ENCODE data around the gene ELOVL1.
"Not testable (repeated sequence)": the region's sequence is repeated elsewhere in the genome, so short reads cannot be mapped to it uniquely, and the experiment has no call there.

ELOVL1 gene

DNA sequence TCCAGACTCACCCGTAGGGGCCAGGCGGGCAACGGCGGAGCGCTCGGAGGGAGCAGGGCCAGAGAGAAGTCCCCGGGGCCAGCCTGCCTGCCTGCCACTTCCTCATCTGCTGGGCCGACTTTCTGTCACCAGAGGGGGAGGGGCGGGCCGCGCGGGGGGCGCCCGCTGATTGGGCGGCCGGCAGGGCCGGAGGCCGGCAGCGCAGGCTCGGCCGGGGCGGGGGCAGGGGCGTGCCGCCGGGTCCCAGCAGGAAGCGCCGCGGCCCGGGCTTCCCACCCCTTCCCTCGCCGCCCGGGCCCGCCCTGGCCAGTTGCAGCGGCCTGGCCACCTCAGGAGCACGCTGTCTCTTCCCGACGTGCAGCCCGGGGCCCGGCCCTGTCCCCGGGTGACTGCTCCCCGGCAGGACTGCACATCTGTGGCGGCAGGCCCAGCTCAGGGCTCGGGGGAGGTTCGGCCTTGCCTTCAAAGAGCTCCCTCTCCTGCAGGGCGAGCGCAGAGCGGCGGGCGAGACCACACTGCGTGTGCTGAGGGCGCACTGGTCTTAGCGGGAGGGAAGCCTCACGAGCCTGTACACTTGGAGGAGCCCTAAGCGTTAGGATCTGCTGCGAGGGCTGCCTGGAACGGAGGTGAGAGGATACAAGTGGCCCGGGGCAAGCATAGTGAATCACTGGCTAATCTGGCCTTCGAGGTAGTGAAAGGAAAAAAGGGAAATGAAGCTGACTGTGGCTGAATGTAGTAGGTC, at the start of gene ELOVL1:
ELOVL1 (minus strand) TSS at position 108 of the 742 bp plus-strand sequence. CDS start 2,402 bp downstream, outside the sequence.
- peak; percentile 68 to 90 for DNase-seq

DNA sequence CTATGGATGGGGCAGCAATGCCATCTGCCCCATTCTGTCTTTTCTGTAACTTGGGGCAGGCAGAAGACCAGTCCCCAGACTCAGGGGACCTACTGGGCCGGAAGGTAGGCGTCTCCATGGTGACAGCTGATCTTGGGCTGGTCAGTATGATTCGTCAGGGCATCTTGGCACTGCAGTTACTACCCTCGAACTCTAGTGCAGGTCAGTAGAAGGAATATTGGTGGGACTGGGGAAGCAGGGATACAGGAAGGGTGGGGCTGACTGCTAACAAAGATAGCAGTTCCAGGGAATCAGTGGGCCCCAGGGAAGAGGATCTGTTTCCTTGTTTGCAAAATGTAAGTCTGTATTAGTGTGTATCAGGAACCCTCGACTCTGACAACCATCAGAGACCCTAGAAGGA, 48.1 kb upstream of the ELOVL1 start:
- no peak for DNase-seq

DNA sequence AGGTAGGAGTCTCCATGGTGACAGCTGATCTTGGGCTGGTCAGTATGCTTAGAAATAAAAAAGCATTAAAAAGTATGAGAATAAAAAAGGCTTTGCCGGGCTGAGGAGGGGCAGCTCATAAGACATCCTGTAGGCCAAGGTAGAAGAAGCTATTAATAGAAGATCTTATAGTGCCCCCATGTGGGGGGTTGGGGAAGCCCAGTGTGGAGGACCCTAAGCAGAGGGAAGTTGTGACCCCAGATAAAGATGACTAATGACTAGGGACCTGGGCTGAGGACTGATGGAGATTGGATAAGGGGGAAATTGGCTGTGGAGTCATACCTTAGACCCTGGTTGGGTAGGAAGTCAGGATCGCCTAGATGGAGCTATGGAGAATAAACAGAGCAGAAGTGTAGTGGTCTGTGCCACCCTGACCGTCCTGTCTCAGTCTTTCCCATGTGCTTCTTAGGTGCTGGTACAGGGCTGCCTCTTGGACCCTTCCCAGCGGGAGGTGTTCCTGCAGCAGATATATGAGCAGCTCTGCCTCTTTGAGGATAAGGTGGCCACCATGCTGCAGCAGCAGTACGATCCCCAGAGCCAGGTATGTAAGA, 46.9 kb upstream of the ELOVL1 start:
- peak; percentile 32 to 57 for DNase-seq

DNA sequence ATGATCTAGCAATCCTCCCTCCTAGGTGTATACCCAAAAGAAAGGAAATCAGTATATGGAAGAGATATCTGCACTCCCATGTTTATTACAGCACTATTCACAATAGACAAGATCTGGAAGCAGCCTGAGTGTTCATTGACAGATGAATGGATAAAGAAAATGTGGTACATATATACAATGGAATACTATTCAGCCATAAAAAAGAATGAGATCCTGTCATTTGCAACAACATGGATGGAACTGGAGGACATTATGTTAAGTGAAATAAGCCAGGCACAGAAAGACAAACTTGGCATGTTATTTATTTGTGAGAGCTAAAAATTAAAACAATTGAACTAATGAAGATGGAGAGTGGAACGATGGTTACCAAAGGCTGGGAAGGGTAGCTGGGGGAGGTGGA, 45.6 kb upstream of the ELOVL1 start:
- DNase-seq = not testable (repeated sequence)

DNA sequence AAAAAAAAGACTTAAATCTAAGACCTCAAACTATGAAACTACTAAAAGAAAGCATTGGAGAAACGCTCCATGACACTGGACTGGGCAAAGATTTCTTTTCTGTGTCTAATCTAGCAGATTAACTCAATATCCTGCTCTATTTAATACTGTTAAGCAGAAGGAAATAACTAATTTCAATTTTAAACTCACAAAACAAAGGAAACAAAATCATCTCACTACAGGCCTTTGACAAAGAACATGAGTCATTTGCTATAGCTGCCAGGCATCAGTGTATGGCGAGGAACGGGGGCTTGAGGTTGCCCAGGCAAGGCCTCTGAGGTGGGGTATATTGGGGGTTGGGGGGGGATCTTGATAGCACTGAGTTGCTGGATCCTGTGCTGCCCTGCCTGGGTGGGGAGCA, 42.8 kb upstream of the ELOVL1 start:
- no peak for DNase-seq

DNA sequence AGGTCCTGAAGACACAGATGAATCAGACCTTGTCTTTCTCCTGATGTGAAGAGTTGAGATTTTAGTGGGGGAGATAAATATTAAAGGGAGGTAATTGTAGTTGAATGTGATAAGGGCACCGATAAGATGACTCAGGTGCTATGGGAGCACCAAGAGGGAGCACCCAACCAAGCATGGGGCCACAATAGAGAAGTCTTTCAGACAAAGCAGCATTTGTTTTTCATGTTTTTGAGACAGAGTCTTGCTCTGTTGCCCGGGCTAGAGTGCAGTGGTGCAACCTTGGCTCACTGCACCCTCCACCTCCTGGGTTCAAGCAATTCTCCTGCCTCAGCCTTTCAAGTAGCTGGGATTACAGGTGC, 38.0 kb upstream of the ELOVL1 start:
- no peak for DNase-seq

DNA sequence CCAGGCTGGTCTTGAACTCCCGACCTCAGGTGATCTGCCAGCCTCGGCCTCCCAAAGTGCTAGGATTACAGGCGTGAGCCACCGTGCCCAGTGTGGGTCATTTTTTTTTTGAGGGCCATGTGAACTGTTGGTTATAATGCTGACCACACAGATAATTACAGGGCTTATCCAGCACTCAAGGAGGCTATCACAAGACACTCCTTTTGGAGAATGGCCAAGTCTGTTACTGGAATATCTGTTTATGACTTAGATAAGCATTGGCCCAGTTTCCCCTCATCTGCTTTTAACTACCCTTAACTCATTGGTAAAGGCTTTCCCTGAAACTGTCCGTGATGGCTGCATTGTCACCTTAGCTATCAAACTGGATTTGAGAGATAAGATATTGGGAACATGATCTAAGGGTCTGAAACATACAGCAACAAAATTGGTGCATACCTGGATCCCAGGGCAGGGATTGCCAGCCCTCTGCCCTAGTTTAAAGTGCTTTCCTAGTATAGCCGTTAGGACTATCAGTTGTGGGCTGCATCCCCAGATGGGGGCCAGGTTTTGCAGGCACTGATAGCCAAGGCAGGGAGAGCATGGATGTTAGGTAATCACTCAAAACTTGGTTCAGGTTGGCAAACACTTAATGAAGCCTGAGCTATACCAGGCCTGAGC, 37.5 kb upstream of the ELOVL1 start:
- no peak for DNase-seq

DNA sequence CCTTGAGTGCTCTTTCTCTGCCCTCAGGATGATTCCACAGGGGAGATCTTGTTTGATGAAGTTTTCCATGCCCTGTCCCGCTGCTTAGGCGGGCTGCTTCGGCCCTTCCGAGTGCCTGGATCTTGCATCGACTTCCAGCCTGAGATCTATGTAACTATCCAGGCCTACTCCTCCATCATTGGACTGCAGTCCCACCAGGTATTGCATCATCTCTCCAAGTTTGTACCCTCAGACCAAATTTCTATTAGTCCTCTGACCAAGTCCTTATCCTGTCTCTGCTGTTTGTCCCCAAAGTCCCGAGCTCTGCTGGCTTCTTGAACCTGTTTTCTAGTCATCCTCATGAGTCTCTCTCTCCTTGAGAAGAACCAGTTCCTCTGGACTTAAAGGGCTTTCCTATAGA, 36.5 kb upstream of the ELOVL1 start:
- DNase-seq = no peak

DNA sequence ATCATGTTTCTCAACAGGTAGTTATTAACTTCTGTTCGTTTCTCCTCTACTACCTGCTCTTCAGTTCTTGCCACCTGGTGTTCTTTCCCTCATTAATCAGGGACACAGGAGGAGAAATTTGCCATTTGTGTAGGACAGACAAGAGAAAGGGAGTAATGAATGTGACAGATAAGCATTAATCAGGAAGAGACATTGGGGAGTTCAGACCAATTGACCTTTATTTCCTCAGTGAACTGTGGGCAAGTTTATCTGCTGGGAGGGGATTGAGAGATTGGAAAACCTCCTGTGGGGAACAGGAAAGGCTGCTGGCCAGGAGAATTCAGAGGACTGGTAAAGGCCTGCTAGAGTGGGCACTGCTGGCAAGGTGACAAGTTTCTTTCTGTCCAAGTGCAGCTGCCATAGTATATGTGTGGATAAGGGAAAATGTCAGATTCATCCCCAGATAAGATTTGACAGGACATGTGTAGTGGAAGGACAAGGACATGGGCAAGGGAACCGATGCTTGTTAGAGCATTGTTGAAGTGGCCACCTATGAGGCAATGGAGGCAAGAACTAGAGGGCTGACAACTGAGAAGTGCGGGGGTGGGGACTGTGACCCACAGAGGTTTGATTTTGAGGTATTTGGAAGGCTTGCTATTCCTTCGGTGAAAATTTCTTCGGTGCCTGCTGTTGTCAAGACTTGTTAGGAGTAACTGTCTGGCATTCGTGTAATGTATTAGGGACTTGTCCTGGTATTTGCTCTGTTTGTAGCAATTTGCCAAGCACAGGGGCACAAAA, 34.5 kb upstream of the ELOVL1 start:
- DNase-seq = no peak

DNA sequence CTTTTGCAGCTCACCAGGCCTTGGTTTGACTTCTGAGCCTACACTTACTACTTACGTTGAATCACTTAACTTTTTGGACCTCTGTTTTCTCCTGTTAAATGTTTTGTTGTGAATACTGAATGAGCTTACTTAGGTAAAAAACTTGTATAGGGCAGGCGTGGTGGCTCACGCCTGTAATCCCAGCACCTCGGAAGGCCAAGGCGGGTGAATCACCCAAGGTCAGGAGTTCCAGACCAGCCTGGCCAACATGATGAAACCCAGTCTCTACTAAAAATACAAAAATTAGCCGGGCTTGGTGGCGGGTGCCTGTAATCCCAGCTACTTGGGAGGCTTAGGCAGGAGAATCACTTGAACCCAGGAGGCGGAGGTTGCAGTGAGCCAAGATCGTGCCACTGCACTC, 32.6 kb upstream of the ELOVL1 start:
- DNase-seq = not testable (repeated sequence)

DNA sequence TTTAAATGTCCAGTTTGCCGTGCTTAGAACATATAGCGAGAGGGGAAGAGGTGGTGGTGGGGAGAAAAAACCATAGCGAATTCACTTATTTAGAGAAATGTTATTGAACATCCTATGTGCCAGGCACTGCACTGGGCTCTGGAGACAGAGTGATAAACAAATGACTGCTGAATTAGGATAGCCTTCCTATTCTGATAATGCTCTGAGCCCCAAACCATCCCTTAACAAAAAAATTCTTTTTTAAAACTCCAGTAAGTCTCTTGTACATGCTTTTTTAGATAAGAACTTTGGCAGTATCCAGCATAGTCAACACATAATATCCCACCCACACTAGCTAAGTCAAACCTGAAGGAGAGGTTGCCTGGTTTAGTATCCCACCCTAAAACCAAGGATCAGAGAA, 30.4 kb upstream of the ELOVL1 start:
- no peak for DNase-seq

DNA sequence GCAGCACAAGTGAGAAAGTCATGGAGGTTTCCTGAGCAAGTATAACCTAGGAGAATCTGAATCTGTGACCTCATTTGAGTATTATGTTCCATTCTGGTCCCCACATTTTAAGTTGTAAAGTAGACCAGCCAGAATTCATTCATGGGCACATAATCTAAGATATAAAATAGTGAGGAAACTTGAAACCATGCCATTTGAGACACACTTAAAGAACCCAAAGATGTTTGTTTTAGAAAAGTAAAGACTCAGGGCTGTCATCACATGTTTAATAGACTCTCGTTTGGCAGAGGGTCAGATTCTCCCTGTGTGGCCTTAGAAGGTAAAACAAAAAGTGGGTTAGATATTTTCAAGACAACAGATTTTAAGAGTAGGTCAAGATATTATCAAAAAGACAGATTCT, 28.2 kb upstream of the ELOVL1 start:
- DNase-seq = no peak

DNA sequence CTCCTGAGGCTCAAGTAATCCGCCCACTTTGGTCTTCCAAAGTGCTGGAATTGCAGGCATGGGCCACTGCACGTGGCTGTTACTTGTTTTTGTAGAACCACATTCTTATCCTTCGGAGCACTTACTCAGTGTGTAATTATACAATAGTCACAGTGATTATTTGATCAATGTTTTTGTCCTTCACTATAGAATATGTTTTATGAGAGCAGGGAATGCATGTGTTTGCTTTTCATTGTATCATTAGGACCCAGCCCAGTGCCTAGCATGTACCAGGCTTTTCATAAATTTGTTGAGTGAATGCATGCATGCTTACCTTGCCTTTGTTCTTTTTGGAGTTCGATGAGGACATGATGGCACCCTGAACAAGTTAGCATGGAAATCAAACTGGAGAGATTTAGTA, 27.7 kb upstream of the ELOVL1 start:
- no peak for DNase-seq

DNA sequence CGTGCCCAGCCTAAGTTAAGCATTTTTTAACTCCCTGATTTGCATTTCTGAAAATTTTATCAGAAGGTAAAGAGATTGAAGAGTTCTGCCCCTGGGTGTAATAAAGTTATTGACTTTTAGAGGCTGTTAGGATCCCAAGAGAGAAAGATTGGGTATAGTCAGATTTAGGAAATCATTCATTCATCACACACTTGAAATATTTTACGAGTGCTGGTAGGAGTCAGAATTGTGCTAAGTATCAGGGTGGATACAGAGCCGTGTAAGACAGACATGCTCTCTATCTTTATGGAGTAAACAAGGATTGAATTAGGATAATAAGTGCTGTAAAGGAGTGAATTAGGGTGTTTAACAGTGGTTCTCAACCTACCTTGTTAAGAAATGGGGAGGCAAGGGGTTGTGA, 24.9 kb upstream of the ELOVL1 start:
- no peak for DNase-seq

DNA sequence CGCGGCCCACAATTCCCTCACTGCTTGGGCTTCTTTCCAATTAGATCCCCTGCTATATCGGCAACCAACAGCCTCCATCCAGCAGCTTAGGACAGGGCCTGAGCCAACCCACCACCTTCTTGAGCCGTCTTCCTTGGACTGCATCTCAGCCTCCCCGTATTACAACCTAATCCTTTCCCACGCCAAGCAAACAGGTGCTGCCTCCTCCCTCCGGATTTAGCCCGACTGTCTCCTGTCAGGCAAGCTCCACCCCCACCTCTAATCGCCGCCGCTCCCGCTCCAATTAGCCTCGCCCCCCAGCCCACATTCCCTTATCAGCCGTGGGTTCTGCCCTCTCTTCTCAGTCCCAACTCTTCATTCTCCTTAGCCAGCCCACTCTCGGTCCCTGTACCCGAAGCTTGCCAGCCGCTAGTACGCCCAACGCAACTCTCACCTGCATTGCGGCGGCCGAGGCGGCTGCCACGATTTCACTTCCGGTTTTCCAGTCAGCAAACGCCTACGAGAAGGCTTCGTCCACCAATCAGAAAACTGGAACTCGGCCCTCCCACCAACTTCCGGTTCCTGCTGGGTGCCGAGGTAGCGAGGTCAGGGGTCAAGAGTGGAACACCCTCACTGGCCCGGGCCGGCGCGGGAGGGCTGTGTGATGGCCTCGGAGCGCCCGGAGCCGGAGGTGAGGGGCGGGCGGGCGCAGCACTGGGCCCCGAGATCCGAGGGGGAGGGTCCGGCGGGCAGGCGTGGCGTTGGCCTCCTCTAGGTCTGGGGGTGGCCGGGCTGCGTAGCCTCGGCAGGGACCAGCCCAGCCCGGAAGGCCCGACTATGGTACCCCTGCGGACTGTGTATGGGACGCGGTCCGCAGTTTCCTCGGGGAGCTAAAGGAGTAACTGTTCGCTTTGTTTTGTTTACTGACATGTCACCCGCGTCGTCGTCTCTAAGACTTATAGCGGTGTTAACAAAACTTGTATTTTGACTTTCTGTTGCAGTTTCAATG, 21.8 kb upstream of the ELOVL1 start, which contains the start of the genes MED8 and SZT2:
MED8 (minus strand) TSS at position 475 of the 988 bp plus-strand sequence; CDS start at position 439, 36 bp downstream.
SZT2 (plus strand) TSS at position 574 of the 988 bp plus-strand sequence; CDS start at position 644, 70 bp downstream.
- peak; percentile 71 to 92 for DNase-seq

DNA sequence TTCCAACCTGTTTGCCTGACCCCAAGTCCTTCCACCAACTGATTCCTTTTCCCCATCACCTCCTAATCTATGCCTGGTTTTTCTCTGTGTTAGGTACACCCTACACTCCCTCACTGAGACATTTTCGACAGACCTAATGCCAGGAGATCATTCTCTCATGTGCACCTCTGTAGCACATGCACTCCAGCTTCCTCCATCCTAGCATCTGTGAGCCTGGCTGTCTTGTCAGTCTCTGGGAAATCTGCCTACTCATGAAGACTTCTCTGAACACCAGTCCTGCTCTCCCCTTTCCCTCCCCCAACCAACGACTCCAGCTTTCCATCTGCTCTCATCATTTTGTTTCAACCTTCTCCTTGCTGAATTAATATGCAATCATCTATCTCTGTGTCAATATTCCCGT, 20.8 kb upstream of the ELOVL1 start:
- no peak for DNase-seq

DNA sequence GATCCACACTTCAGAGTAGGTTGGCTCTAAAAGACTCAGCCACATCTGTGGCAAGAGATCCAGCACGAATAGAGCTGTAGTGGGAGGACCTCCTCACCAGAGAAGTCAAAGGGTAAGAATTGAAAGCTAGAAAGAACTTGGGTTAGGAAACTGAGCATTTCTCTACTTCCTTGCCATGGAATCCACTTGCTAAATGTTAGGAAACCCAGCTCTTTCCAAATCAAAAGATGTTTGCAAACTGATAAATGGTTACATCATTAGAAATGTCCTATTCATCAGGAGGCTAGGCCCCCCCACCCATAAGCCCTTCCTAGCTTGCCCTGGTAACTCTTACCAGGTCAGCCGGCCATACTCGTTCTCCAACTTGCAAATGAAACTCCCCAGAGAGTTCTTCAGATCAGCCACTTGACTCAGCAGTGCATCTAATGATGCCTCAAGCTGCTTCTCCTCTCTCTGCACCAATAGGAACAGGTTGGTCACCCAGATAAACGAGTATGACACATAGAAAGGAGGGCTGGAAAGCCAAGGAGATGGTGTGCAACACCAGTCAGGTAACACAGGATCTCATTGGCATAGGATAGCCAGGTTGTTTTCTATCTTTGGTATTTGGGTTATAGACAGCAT, 20.3 kb upstream of the ELOVL1 start:
- DNase-seq = no peak

DNA sequence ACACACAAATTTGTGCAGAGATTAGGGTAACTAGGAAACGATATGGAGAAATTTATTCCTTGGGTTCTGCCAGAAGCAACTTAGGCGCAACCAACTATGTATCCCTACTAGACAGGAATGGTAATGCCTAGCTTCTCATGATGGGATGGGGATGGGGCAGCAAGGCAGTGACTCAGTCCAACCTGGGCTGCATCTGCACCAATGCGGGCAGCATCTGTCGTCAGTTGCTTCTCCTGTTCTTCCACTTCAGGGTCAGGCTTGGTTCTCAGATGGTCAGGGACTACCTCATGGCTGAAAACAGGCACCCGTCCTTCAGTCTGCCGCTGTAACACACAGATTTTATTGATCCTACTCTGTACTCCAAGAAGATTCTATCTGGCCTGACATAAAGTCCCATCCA, 18.9 kb upstream of the ELOVL1 start:
- no peak for DNase-seq

DNA sequence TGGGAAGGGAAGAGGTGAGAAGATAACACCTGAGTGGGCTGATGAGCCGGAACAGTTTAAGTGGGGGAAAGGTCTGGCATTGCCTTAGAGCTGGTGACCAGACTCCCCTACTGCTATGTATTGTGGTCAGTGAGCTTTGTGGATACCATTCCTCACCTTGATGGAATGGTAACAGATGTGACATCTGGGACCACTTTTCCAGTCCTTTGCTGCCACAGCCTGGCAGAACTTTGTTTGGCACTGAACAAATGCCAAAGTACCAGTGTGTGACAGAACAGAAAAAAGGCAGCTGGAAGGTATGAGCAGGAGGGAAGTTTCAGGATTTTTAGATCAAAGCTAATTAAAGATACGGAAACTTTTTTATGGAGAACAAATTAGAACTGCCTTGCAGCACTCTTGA, 15.6 kb upstream of the ELOVL1 start:
- no peak for DNase-seq

DNA sequence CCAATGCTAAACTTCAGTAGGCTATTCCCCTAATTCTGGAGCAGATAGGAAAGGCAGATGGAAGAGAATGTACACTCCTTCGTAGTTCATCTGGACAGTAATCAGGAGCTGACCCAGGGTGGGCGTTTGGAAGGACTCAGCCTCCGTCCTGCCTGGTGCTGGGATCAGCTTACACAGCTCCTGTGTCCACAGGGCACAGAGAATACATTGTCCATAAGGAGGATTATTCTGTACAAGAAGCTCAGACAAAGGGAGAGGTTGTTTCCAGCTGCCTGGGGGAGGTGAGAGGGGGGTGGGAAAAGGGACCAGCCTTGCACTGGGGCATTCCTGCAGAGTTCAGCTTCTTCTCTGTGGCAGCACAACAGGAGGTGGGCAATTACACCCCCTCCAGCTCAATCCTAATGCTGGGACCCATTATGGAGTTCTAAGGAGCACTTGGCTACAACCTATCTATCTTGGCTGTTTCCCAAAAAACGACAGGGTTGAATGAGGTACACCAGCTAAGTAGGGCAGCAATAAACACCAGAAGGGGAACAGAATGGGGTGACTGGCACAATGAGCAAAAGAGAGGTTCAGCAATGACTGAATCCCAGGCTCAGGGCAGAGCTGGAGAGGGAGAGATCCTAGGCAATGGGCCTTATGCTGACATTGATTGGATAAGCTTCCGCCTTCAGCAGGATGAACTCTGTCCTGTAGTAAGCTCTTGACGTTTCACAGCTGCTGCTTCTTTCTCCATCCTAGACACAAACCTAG, 14.4 kb upstream of the ELOVL1 start:
- DNase-seq = no peak

DNA sequence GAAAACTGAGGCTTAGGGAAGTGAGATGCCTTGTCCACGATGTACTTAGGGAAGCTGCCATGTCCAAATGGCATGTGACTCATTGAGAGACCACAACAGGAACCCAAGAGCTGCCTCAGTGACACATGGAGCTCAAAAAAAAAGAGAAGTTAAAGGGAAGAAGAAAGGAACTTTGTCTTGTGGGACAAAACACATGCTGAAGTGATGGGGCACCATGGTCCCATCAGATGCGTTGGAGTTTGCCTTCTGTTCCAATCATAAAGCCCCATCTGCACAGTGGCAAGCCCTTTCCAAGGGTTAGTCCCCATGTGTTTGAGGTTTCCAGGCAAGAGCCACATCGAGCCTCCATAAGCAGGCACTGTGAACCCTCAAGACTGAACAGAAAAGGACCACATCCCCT, 13.8 kb upstream of the ELOVL1 start:
- no peak for DNase-seq
